Measurements from ENCODE around the gene POU5F2.

POU5F2 gene

DNA sequence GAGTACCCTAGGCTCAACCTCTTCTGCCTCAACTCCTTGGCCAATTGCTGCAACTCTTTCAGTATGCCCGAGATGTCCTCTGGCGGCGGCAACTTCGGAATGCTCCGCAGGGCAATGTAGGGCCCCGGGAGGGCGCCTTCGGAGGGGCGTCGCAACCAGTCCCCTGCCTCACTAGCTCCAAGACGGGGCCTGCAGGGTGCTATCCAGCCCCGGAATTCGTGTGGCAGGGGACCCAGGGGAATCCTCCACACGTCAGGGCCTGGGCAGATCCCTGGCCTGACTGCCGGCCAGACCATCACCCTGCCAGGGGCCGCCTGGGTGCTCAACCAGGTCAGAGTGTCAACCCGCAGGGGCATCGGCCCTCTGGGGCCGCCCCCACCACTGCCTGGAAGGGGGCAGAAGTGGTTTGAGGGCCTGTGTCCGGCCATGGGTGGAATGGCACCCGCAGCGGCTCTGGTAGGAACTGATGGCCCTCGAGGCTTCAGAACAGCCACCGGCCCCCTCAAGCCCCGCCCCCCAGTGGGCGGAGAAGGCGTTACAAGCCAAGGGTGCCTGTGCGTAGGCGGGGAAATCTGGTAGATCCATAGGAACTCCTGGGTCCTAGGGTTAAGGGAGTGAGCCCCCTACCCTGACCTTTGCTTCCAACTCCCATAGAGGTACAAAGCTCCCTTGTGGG, at the start of gene POU5F2:
Gene POU5F2 (minus strand): TSS at position 465 of the 676 bp plus-strand sequence. CDS start 37 bp downstream, at position 428.
- no peak for DNase-seq

- DNase-seq: no peak
Measured at GRCh38 chr5:93790401-93790800, 49.0 kb upstream of the POU5F2 start.

- peak in 1 of 2 donors; percentile 2 for DNase-seq
Measured at GRCh38 chr5:93789173-93790067, 48.0 kb upstream of the POU5F2 start.

GRCh38 chr5:93787598-93787997, 46.2 kb upstream of the POU5F2 start:
- no peak for DNase-seq

DNA sequence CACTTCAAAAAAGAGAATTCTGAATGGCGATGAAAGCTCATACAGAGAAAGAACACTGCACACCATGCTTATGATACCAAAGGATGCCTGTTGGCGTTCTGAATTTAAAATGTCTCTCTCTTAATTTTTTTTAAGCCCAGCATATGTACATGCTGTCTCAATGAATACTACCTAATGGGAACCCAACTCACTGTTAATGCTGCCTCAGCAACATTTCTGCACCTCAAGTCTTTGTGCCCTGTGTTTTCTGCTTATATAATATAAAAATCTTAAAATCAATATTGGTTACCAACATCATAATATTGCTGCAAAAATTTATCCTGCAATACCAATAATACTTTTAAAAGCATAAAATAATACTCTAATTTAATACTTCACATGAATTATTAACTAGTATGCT, 44.1 kb upstream of the POU5F2 start:
- DNase-seq: no peak

GRCh38 chr5:93782978-93783377, 41.6 kb upstream of the POU5F2 start:
- no peak for DNase-seq

- DNase-seq: no peak
Measured at GRCh38 chr5:93777620-93778019, 36.2 kb upstream of the POU5F2 start.

- no peak for DNase-seq
Measured at GRCh38 chr5:93756372-93756771, 15.0 kb upstream of the POU5F2 start.

GRCh38 chr5:93755716-93756115, 14.3 kb upstream of the POU5F2 start:
- DNase-seq: no peak

- DNase-seq: no peak
Measured at GRCh38 chr5:93748875-93749397, 7.5 kb upstream of the POU5F2 start.

DNA sequence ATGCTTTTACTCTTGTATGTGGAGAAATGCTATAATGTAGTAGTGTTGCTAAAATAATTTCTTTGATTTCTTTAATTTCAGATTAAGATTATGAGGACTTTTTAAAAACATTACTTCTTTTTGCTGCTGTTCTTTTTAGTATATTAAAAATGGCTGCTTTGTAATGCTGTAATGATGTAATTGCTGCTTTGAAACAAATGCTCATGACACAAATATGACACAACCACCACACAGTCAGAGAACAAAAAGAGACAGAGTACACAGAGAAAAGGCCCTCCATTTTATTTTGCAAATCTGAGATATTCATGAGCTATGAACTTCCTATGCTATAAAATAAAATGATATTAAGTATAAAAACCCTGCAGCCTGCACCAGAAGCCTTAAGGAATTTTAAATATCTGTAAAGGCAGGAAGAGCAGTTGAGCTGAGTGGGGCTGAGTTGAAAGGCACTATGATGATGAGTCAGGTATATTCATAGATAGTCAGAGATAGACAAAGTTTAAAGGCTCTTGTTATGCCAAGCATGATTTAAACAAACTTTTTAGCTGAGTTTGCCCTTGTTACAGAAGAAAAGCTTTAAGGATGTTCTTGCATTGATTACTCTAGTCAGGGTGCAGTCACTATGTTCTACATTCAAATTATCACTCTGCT, 5.1 kb upstream of the POU5F2 start:
- no peak for DNase-seq

DNA sequence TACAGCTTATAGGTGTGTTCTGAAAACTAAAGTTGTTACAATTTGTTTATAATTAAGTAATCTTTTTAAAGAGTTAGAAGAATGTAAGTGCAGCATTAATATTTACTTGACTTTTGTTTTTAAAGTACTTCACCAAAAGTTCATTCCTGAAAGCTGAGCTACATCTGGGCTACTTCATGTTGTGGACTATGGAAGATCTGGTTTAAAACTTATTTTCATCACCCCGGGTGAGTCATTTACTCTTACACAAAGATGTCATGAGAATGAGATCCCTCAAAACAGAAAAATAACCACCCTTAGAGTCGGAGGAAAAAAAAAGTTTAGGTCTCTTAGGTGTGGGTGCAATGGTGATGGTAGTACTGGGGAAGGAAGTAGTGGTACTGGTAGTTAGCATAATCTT, 5.1 kb downstream of the POU5F2 start:
- DNase-seq: no peak

- DNase-seq: no peak
Measured at GRCh38 chr5:93735378-93735777, 6.0 kb downstream of the POU5F2 start.

DNA sequence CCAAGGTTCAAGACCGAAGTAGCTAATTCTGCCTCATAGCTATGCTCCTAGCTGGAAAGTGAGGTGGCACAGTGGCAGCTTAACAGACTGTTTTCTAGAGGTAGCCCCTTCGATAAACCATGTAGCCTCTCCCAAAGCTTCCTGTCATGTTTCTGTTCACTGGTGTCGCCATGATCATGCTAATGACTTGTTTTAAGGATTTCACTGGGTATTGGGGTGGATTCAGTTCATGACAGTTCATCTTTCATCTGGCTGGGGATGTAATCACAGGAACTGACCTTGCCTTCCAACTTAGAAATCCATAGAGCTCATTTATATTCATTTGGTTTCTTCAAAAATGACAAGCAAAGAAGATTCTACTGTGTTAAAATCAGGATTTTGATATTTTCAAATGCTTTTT, 9.4 kb downstream of the POU5F2 start:
- DNase-seq: no peak

- no peak for DNase-seq
Measured at GRCh38 chr5:93726595-93726994, 14.8 kb downstream of the POU5F2 start.

DNA sequence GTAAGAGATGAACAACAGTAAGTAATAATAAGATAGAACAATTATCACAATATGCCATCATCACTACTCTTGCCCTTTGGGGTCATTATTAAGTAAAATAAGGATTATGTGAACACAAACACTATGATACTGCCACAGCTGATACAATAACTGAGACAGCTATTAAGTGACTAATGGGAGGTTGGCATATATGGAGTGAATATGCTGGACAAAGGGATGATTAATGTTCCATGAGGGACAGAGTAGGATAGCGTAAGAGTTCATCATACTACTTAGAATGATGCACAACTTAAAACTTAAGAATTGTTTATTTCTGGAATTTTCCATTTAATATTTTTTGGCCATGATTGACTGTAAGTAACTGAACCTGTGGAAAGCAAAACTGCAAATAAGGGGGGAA, 16.6 kb downstream of the POU5F2 start:
- DNase-seq: no peak

- no peak for DNase-seq
Measured at GRCh38 chr5:93723681-93724080, 17.7 kb downstream of the POU5F2 start.

DNA sequence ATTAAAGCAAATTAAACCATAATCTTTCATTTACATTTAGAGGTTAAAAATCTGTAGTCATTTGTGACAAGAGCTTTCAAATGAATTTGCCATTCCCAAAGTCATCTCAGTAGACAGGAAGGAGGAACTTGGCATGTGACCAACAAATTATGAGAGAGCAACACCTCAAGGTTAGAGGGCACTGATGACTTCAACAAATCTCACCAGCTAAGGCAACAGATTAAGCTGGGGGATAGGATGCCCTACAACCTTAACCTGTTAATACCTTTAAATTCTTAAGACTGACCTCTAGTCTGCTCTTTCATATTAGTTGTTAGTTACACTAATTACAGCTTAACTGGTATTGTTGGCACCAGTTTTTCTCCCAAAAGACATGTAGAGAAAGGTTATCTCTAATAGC, 18.4 kb downstream of the POU5F2 start:
- no peak for DNase-seq

GRCh38 chr5:93722588-93722987, 18.8 kb downstream of the POU5F2 start:
- DNase-seq: no peak

DNA sequence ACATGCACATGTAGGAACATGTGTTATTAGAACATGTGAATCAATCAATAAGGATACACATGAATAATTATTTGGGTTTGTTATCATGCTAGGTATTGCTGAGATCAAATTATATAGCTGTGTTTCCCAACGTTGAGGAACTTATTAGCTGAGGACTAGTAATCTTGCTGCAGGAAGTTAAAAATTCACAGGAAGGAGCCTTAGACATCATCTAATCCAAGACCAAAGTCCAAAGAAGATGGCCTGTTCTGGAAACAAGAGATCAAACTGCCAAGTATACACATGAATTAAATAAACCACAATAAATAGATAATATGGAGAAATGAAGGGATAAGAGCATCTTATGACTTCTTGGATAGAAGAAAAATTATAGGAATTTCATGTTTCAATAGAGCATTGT, 19.9 kb downstream of the POU5F2 start:
- no peak for DNase-seq

GRCh38 chr5:93721071-93721470, 20.3 kb downstream of the POU5F2 start:
- DNase-seq: no peak

- DNase-seq: no peak
Measured at GRCh38 chr5:93717162-93717561, 24.2 kb downstream of the POU5F2 start.

GRCh38 chr5:93716453-93716852, 24.9 kb downstream of the POU5F2 start:
- DNase-seq: no peak
